LHCN-M2 (cell line): Measurements from ENCODE around the gene SOX8. TPM values are rescaled to one million over a fixed set of nuclear protein-coding genes. Genes with fewer than 3 reads are reported as not detected.
"Not testable (repeated sequence)": the region's sequence is repeated elsewhere in the genome, so short reads cannot be mapped to it uniquely, and the experiment has no call there.

Source experiments
- DNase-seq: peaks from one replicate; pipeline ENCODE4 v3.0.0-alpha.2; 2012; ENCODE audit warnings: low read depth
- total RNA-seq: library from RNA; depleted of rRNA; stranded (reverse); fragments of >200 nt; gene quantifications from 2 replicates; pipeline ENCODE4 v1.2.3, GENCODE V29; 2014

Gene SOX8
- total RNA-seq, 1 experiment from 2014 or later, result 23.1 TPM

GRCh38 chr16:953818-954217, 27.8 kb upstream of the SOX8 start:
- not testable (repeated sequence) for DNase-seq

- not testable (repeated sequence) for DNase-seq
These were observed 25.8 kb upstream of the SOX8 start for GRCh38 chr16:955766-956165.

- no peak for DNase-seq
These were observed 22.1 kb upstream of the SOX8 start for GRCh38 chr16:959232-960040.

- no peak for DNase-seq
These were observed 19.2 kb upstream of the SOX8 start for GRCh38 chr16:962366-962765.

- no peak for DNase-seq
These were observed 18.4 kb upstream of the SOX8 start for GRCh38 chr16:962901-963814.

GRCh38 chr16:963913-964312, 17.7 kb upstream of the SOX8 start:
- peak; percentile 17 for DNase-seq

GRCh38 chr16:964356-965035, 17.1 kb upstream of the SOX8 start:
- DNase-seq, result peak; percentile 93

- no peak for DNase-seq
These were observed 16.6 kb upstream of the SOX8 start for GRCh38 chr16:965036-965395.

- DNase-seq, result no peak
These were observed 16.1 kb upstream of the SOX8 start for GRCh38 chr16:965487-965886.

GRCh38 chr16:966035-966434, 15.5 kb upstream of the SOX8 start:
- DNase-seq, result no peak

- DNase-seq, result no peak
These were observed 15.1 kb upstream of the SOX8 start for GRCh38 chr16:966505-966904.

- DNase-seq, result no peak
These were observed 14.5 kb upstream of the SOX8 start for GRCh38 chr16:967077-967541.

- DNase-seq, result no peak
These were observed 13.8 kb upstream of the SOX8 start for GRCh38 chr16:967546-968295.

GRCh38 chr16:968620-969019, 12.9 kb upstream of the SOX8 start:
- DNase-seq, result no peak

- DNase-seq, result no peak
These were observed 11.8 kb upstream of the SOX8 start for GRCh38 chr16:969508-970385.

- no peak for DNase-seq
These were observed 11.2 kb upstream of the SOX8 start for GRCh38 chr16:970386-970765.

- DNase-seq, result peak; percentile 83
These were observed 10.6 kb upstream of the SOX8 start, which contains the start of gene LMF1 for GRCh38 chr16:970766-971581. LMF1 (minus strand) TSS chr16:970984; CDS start chr16:970980, 4 bp downstream.

GRCh38 chr16:971582-971905, 10.0 kb upstream of the SOX8 start:
- DNase-seq, result no peak

- DNase-seq, result no peak
These were observed 9.6 kb upstream of the SOX8 start for GRCh38 chr16:971981-972315.
